GM21737 (cell line): ENCODE results near the gene WDR4.
"Not testable (repeated sequence)": the region's sequence is repeated elsewhere in the genome, so short reads cannot be mapped to it uniquely, and the experiment has no call there.

Experiments used
- ATAC-seq: cut with Tn5 transposase; IDR thresholded peaks from one replicate; pipeline ENCODE4 v1.9.1; 2021; ENCODE audit warnings: mild to moderate bottlenecking, moderate library complexity; ENCODE audit not compliant: unreplicated experiment

WDR4 gene

DNA sequence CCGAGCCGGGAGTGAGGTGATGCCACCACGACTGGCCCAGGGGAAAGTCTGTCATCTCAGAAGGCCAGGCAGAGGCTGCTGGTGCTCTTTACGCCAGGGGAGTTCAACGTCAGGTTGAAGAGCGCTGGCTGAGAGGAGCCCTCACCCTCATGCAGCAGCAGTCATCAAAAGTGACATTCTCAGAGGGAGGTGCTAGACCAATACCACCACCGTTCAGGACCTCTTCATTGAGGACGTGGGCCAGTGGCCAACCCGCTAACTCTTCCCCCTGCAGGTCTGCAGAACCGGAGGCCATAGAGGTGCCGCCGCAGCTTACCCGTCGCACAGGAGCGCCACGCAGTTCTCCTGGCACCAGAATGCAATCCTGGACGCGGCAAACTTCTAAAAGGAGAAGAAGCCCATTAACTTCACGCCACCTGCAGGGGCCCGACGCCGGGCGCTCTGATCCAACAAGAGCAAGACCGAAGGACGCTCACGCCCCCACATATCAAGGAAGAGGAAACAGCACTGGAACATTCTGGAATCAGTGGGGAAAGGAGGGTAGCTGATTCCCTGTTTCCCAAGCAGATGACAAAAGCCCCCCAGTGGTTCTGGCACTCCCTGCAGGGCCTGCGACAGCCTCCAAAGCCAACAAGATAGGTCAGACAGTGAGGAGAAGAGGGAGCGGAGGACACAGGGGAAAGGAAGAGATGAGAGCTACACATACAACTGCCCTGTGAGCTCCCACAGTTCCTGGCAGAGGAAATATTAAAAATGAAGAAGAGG, 24.9 kb downstream of the WDR4 start:
- ATAC-seq = no peak

- no peak for ATAC-seq
These were observed 25.7 kb downstream of the WDR4 start for GRCh38 chr21:42853621-42854020.

DNA sequence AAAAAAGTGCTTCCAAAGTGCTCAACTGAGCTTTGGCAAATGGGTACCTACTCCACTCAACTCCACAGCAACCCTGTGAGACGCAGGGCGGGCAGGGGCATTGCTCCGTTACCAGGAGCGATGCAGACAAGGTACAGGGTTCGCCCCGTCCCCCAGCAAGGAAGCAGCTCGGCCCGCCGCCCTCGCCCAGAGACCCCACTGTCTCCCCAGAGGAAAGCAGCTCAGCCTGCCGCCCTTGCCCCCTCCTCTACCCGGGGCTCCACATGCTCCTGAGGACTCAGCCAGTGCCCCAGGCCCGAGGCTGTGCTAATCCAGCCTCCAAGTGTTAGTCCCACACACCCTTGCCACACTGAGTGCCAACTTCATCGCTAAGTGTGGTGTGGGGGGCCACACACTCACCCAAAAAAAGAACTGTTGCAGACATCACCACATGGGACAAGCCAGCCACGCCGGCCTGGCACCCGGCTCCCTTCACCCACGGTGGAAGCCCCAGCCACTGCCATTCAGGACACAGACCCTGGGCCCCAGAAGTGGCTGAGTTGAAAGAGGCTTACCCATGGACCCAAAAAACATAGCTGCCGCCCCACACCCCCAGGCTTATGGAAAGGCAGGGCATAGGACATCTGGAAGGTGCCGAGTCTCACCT, 26.3 kb downstream of the WDR4 start:
- no peak for ATAC-seq

DNA sequence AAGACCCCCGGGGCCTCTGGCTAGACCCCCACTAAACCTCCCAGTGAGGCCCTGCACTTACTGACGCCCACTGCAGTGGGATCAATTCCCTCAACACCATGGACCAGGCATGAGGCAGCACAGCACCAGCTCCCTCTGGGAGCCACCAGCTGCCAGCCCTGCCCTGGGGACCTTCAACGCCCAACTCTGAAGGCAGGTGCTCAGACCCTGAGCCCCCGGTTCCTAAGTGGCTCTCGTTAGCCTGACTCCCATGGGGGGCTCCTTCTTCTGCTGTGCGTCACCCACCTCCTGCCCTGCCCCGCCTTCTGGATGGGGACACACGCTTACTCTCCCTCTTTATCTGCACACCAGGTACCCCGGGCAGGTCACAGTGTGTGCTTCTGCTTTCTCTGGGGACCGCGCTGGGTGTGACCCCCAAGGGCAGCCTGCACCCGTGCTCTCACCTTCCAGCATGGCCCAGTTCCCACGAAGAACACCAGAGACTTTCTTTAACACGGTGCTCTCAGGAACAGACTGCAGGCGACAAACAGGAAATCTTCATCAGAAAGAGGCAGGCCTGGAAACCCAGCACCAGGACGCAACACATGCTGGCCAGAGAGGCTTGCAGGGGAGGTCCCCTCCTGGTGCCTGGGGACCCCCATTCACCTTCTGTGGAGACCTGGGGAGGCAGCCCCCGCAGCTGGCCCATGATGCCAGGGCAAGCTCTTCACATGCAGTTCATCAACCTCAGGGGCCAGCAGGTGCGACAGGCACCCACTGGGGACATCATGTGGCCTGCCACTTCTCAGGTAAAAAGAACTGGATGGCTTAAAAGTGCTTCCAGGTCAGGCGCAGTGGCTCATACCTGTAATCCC, 27.3 kb downstream of the WDR4 start:
- no peak for ATAC-seq

GRCh38 chr21:42850866-42851391, 28.4 kb downstream of the WDR4 start:
- ATAC-seq = no peak

DNA sequence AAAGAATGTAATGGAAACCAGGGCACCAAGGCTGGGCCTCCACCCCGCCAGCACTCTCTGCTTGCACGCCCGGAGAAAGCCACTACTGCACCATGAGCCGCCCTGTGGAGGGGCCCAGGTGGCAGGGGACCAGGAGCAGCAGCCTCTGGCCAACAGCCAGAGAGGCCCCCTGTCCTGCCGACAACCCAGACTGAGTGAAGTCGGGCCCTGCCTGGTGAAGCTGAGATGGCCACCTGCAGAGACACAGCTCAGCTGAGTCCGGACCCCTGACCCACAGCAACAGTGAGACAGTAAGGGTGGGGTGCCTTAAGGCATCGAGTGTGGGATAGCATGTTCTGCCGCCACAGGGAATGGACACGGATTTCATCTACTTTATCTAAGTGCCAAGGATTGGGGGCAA, 28.9 kb downstream of the WDR4 start:
- ATAC-seq = no peak

DNA sequence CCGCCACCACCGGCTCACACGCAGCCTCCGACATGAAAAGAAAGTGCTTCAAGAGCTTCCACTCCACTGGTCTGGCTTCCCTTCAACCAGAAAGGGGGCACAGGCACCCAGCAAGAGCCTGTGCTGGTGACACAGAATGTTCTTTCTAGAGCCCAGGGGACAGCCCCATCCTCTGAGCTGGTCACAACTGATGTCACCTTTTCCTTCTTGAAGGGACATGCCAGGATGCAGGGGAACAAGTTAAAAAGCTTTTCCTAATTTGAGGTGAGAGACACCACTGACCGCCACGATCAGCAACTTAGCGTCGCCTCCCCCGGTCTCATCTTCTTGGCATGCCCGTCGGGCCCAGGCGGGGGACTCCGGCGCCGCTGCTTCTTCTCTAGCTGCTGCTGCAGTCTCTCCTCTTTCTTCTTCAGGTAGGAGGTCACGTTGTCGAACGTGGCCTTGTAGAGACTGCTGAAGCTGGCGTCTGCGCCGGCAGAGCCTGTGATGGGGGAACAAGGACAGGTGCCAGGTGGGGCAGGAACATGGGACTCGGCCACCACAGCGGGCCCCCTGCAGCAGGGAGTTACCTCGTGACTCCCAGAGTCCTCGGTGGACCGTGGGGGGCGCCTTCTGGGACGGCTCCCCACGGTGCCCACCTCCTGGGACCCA, 29.5 kb downstream of the WDR4 start:
- no peak for ATAC-seq

DNA sequence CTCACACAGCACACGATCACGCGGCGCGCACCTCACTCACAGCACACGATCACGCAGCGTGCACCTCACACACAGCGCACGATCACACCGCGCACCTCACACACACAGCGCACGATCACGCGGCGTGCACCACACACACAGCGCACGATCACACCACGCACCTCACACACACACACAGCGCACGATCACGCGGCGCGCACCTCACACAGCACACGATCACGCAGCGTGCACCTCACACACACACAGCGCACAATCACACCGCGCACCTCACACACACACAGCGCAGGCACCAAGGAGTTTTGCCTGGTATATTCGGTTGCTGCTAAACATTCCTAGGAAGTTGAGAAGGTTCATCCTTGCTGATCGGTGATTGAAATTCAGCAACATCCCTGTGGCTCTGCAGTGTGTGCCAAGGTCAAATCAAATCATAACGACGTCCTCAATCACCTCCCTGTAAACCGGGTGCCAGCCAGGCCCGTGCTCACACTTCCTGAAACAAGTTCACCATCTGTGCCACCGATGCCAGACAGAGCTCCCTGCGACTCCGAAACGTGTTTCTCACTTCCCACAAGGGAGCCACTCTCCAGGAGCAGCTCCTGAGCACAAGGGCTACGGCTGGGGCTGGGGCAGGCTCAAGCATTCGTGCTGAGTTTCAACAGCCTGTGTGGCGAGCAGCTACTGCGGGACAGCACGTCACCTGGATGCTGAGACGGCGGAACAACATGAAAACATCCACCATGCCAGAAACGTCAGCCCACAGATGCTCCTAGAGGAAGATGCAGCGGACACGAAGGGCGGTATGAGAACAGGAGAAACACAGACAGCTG, 30.2 kb downstream of the WDR4 start:
- no peak for ATAC-seq

DNA sequence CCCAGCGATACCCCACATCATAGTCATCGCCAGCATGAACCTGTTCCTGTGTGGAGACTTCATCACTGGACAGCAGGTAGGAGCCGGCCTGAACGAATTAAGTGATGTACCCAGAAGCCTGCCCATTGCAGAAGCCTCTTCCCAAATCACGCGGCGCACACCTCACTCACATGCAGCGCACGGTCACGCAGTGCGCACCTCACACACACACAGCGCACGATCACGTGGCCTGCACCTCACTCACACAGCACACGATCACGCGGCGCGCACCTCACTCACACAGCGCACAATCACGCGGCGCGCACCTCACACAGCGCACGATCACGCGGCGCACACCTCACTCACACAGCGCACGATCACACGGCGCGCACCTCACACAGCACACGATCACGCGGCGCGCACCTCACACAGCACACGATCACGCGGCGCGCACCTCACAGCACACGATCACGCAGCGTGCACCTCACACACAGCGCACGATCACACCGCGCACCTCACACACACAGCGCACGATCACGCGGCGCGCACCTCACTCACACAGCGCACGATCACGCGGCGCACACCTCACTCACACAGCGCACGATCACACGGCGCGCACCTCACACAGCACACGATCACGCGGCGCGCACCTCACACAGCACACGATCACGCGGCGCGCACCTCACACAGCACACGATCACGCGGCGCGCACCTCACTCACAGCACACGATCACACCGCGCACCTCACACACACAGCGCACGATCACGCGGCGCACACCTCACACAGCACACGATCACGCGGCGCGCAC, 31.0 kb downstream of the WDR4 start:
- ATAC-seq = not testable (repeated sequence)

GRCh38 chr21:42847726-42848125, 31.6 kb downstream of the WDR4 start:
- ATAC-seq = no peak

DNA sequence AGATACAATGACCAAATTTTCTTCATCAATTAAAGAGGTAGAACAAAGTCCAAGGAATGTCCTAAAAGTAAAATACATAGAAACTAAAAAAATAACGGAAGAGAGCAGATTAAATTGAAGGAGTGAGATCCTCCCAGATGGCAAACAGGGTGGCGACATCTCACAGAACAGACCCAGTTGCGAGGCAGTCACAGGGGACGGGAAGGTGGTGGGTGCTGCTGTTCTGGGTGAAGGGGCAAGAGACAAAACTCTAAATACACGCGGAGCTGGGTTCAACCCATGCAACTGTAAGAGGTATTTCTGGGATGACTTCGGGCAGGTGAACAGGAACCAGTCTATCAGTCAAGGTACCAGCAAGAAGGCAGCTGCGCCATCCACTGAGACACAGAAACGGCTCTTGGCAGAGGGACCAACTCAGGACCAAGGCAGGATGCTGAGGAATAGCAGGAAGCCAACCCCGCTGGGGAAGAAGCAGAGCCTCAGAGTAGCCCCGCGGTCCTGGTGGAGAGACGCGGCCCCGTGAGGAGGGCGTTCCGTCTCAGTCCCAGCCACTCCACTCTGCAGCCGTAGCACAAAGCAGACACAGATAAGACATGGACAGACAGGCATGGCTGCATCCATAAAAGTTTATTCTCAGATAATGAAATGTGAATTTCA, 32.2 kb downstream of the WDR4 start:
- ATAC-seq = no peak

GRCh38 chr21:42846221-42846620, 33.1 kb downstream of the WDR4 start:
- no peak for ATAC-seq

- no peak for ATAC-seq
These were observed 33.9 kb downstream of the WDR4 start for GRCh38 chr21:42845296-42845965.

DNA sequence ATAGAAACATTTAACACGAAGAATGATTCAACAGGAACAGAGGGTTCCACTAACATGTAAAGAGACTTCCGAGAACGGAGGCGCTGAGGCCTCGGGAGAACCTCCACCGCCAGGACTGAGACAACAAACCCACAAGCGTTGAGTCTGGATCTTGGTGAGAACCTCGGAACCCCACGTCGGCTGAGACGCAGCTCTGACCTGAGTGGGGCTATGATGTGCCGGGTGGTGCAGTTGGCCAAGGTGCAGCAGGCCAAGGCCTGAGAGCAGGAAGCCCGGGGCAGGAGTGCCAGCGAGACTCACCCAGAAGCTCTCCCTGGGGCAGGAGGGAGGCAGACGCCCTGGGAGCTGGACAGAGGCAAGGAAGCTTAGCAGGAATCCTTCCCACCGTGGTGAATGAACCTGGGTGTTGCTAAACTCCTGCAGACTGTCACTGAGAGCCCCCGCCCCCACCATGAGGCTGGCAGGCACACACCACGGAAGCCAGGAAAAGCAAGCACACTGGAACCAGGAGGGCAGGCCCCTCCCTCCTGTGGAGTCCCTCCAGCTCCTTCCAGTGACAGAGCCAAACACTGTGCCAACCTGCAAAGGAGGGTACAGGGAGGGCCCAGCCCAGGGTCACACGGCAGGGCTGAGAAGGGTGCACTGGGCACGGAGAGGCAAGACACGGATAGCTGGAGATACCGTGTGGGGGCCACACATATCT, 34.8 kb downstream of the WDR4 start:
- ATAC-seq = no peak

GRCh38 chr21:42843056-42843455, 36.3 kb downstream of the WDR4 start:
- ATAC-seq = no peak

DNA sequence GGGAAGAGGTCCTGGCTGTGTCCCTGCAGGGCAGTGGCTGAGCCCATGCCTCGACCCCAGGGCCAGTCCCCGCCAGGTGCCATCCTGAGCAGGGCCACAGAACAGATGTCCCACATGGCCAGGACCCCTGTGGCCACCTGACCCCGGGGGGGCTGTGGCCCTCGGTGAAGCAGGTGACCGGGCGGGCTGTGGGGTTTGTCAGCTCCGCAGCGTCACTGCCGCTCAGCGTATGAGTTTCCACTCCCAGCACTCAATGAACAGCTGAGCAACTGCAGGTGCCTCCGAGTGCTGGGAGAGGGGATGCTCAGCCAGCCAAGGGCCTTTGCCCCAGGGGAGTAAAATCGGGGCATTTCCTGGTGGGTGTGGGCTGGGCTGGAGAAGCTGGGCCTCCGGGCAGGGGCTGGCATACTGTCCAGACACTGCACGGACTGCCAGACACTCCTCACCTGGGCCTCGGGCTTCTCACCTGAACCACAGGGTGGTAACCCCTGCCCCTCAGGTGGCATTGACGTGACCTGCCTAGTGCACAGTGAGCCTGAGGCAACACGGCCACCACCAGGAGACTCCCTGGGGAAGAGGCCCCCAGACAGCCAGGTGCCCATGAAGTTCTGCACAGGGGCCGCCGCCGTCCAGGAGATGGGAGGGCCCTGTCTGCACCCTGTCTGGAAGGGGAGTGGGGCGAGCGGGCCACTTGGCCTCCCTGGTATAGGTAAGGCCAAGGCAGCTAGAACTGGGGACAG, 37.3 kb downstream of the WDR4 start:
- ATAC-seq = not testable (repeated sequence)
